Measurements from ENCODE around the gene TRIM46. TPM values are rescaled to one million over a fixed set of nuclear protein-coding genes. Genes with fewer than 3 reads are reported as not detected.

TRIM46 gene
- total and polyA plus RNA-seq, 2 donors from 2014 or later: 0.28 to 2.1 TPM

GRCh38 chr1:155179112-155180031 is 5.7 kb downstream of the TRIM46 start:
- Histone ChIP-seq H3K4me3 (ENCODE audit: low read length in 3 of 3) (no peak overlapping the region), H3K4me1 (ENCODE audit: control insufficient read depth in 2 of 3, insufficient read depth in 2 of 3, low read depth in 1 of 3, low read length in 3 of 3) (peaks cover 0 to 11% (median 7%) of the 10 kb centered on the region in 3 donors), H3K27ac (ENCODE audit: low read depth in 2 of 2, low read length in 2 of 2) (no peak overlapping the region), H3K9ac (ENCODE audit: low read length in 3 of 3) (no peak overlapping the region), H3K27me3 (ENCODE audit: control insufficient read depth, insufficient read depth, low read length) (no peaks in the 10 kb centered on the region), H3K9me3 (ENCODE audit: control insufficient read depth in 2 of 3, insufficient read depth in 1 of 3, low read length in 3 of 3) (no peaks in the 10 kb centered on the region), H3K36me3 (ENCODE audit: control insufficient read depth in 2 of 3, insufficient read depth in 3 of 3, low read length in 3 of 3) (no peaks in the 10 kb centered on the region)
- no peak for TF ChIP-seq CTCF (IDR thresholded peaks at IDR 0.05; ENCODE audit: borderline replicate concordance, extremely low read depth, insufficient read depth)
- intact Hi-C loops (cut with DNase I): loop anchor here (10.0 kb wide), 1 partner anchor 45 kb away; no protein-coding TSS in a partner anchor
- DNase-seq: peak in 2 of 5 donors; percentile 50 to 78
- no peak for FAIRE-seq

GRCh38 chr1:155181371-155182051 is 7.9 kb downstream of the TRIM46 start:
- DNase-seq: peak in 2 of 5 donors; percentile 32 to 33
- Histone ChIP-seq H3K9me3 (ENCODE audit: control insufficient read depth in 2 of 3, insufficient read depth in 1 of 3, low read length in 3 of 3) (no peaks in the 10 kb centered on the region), H3K4me1 (ENCODE audit: control insufficient read depth in 2 of 3, insufficient read depth in 2 of 3, low read depth in 1 of 3, low read length in 3 of 3) (peaks cover 0 to 25% (median 13%) of the 10 kb centered on the region in 3 donors), H3K9ac (ENCODE audit: low read length in 3 of 3) (no peak overlapping the region), H3K4me3 (ENCODE audit: low read length in 3 of 3) (no peak overlapping the region), H3K27me3 (ENCODE audit: control insufficient read depth, insufficient read depth, low read length) (no peaks in the 10 kb centered on the region), H3K27ac (ENCODE audit: low read depth in 2 of 2, low read length in 2 of 2) (no peak overlapping the region), H3K36me3 (ENCODE audit: control insufficient read depth in 2 of 3, insufficient read depth in 3 of 3, low read length in 3 of 3) (no peaks in the 10 kb centered on the region)
- TF ChIP-seq CTCF (IDR thresholded peaks at IDR 0.05; ENCODE audit: borderline replicate concordance, extremely low read depth, insufficient read depth): no peak
- intact Hi-C loops (cut with DNase I): no loop called here
- no peak for FAIRE-seq

- no peak for FAIRE-seq
- no peaks in the 10 kb centered on the region for H3K27me3 ChIP-seq (ENCODE audit: control insufficient read depth, insufficient read depth, low read length)
- H3K36me3 ChIP-seq (ENCODE audit: control insufficient read depth in 2 of 3, insufficient read depth in 3 of 3, low read length in 3 of 3): no peaks in the 10 kb centered on the region
- no peak overlapping the region for H3K9ac ChIP-seq (ENCODE audit: low read length in 3 of 3)
- H3K4me1 ChIP-seq (ENCODE audit: control insufficient read depth in 2 of 3, insufficient read depth in 2 of 3, low read depth in 1 of 3, low read length in 3 of 3): peaks cover 0 to 22% (median 9%) of the 10 kb centered on the region in 3 donors
- no peak for TF ChIP-seq CTCF (IDR thresholded peaks at IDR 0.05; ENCODE audit: borderline replicate concordance, extremely low read depth, insufficient read depth)
- DNase-seq: peak in 1 of 5 donors; percentile 68
- intact Hi-C loops (cut with DNase I): no loop called here
- H3K4me3 ChIP-seq (ENCODE audit: low read length in 3 of 3): no peak overlapping the region
- no peaks in the 10 kb centered on the region for H3K9me3 ChIP-seq (ENCODE audit: control insufficient read depth in 2 of 3, insufficient read depth in 1 of 3, low read length in 3 of 3)
- H3K27ac ChIP-seq (ENCODE audit: low read depth in 2 of 2, low read length in 2 of 2): no peak overlapping the region
Measured at GRCh38 chr1:155182052-155182550, 8.5 kb downstream of the TRIM46 start.
